ENCODE results near the gene KCTD18.

The KCTD18 gene

DNA sequence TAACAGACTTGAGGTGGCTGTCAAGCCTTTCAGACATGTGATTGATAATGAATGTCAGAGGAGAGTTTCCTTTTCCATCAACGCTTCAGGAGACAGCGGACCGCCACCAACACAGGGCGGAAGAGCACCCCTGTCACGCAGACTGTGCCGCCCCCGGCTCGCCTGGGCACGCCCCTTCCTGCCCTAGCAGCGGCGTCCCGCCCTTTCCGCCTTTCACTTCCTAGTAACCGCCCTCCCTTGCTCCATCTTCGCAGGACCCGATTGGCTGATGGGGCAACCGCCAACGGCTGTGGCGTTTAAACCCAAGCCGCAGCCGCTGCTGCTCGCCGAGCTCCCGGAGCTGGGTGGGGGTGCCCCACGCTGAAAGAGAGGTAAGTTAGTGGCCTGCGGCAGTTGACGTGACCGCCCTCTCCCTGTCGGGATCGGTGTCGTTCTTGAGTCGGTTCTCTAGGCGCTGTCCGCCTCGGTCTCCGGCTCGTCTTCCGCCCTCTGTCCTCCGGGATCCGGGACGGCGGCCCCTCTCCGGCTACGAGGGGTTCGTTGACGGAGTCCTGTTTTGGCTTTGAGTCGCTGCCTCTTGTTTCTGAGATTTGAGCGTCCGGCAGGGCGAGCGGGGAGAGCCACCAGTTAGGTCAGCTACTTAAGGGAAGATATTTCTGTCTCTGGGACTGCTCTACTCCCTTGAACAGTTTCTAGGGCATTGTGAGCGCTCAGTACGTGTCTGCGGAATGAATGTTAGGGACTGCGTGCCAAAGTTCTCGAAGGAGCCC, 16.2 kb upstream of the KCTD18 start, which contains the start of gene SGO2:
SGO2 (plus strand) TSS at position 326 of the 770 bp plus-strand sequence. CDS start 6,769 bp downstream, outside the sequence.
- H3K27ac ChIP-seq: peak within 1 kb of the TSS; percentile 88

DNA sequence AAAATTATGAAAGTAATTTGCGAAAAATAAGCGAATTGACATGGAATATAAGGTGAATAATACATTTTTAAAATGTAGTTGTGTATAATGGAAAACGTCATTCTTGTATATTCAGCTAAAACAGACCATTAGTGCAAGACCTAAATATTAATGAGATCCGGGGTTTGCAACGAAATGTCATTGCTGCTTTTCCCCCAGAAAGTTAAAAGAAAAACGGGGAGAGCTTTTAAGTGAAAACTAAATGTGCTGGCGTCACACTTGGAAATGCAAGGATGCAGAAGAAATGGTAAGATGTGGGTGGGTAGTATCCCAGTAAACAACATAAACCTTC, 15.6 kb upstream of the KCTD18 start:
- no peak for DNase-seq (ENCODE audit: low spot score)
- CTCF ChIA-PET: interaction anchor here (0.6 to 2.4 kb wide), 3 partner anchors 16 to 655 kb away, joined by 4 to 8 read pairs (median 5); partner anchors contain the start of gene KCTD18
- TF ChIP-seq, protein P1, sequence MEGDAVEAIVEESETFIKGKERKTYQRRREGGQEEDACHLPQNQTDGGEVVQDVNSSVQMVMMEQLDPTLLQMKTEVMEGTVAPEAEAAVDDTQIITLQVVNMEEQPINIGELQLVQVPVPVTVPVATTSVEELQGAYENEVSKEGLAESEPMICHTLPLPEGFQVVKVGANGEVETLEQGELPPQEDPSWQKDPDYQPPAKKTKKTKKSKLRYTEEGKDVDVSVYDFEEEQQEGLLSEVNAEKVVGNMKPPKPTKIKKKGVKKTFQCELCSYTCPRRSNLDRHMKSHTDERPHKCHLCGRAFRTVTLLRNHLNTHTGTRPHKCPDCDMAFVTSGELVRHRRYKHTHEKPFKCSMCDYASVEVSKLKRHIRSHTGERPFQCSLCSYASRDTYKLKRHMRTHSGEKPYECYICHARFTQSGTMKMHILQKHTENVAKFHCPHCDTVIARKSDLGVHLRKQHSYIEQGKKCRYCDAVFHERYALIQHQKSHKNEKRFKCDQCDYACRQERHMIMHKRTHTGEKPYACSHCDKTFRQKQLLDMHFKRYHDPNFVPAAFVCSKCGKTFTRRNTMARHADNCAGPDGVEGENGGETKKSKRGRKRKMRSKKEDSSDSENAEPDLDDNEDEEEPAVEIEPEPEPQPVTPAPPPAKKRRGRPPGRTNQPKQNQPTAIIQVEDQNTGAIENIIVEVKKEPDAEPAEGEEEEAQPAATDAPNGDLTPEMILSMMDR (conservative IDR thresholded peaks at IDR 0.05; ENCODE audit: low read depth): no peak
- peak overlapping the region; percentile 88 for H3K27ac ChIP-seq
- POLR2A ChIA-PET (ENCODE audit: low non-redundant PET): no interaction called here

More for the DNA sequence above, 16.2 kb upstream of the KCTD18 start, which contains the start of gene SGO2:
- ChIA-PET POLR2A (ENCODE audit: low non-redundant PET) (no interaction called here), CTCF (interaction anchor here (0.6 to 2.4 kb wide), 3 partner anchors 17 to 655 kb away, joined by 4 to 8 read pairs (median 5); partner anchors contain the start of gene KCTD18)
- TF ChIP-seq, protein P1 (conservative IDR thresholded peaks at IDR 0.05; ENCODE audit: low read depth): no peak
- peak; percentile 95 for DNase-seq (ENCODE audit: low spot score)

DNA sequence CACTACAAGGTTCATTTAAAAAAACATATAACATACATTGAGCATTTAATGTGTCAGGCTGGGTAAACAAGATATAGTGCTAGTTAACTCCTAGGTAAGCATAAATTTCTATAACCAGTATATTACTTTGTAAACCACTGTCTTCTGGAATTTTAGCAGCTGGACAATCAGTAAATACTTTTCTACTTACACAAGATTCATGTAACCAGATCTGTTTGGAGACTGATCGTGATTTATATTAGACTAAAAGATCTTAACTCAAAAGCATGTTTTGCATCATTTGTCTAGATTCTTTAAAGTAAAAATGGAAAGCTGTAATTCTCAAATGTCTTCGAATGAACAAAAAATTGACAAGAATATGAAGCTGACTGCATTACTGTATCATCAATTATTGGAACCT, 15.2 kb upstream of the KCTD18 start:
- POLR2A ChIA-PET (ENCODE audit: low non-redundant PET): no interaction called here
- DNase-seq (ENCODE audit: low spot score): no peak
- TF ChIP-seq, protein P1 (conservative IDR thresholded peaks at IDR 0.05; ENCODE audit: low read depth): no peak
- CTCF ChIA-PET: interaction anchor here (0.6 to 2.4 kb wide), 3 partner anchors 16 to 656 kb away, joined by 4 to 8 read pairs (median 5); partner anchors contain the start of gene KCTD18
- H3K27ac ChIP-seq: no peak overlapping the region

DNA sequence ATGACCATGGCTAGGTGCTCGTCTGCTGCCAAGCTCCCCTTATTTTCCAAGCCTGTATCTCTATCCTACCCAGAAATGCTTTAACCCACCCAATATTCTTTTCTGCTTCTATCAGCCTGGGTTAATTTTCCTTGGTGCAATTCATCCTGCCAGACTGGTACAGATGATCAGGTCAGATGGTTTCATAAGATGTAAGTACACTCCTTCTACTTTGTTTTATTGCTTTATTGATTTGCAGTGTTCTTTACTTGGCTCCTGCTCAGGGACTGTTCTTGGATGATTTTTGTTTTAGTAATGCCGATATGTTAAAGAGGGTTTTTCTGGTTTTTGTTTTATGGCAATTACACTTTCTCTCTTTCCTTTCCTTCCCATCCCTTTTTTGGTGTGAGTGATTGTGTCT, 13.7 kb upstream of the KCTD18 start:
- POLR2A ChIA-PET (ENCODE audit: low non-redundant PET): no interaction called here
- TF ChIP-seq, protein P1 (conservative IDR thresholded peaks at IDR 0.05; ENCODE audit: low read depth): no peak
- CTCF ChIA-PET: interaction anchor here (2.4 kb wide), 1 partner anchor 14 kb away, joined by 8 read pairs; the partner anchor contains the start of gene KCTD18
- H3K27ac ChIP-seq: no peak overlapping the region
- no peak for DNase-seq (ENCODE audit: low spot score)

DNA sequence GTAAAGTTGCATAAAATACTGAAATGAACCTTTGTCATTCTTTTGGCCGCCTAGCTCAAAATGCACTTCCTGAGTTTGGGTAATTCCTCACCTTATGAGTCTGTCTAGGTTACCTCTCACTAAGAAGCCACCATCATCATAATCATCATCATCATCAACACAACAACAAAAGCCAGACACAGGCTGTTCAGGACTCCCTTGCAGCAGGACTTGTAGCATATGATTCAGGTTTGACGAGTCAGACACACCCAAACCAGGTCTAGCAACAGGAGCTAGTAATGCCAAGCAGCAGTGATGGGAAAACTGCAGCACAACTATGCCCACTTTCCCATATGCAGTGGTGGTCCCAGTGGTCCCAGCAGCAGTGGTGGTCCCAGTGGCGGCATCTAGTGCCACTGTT, 13.3 kb upstream of the KCTD18 start:
- POLR2A ChIA-PET (ENCODE audit: low non-redundant PET): no interaction called here

DNA sequence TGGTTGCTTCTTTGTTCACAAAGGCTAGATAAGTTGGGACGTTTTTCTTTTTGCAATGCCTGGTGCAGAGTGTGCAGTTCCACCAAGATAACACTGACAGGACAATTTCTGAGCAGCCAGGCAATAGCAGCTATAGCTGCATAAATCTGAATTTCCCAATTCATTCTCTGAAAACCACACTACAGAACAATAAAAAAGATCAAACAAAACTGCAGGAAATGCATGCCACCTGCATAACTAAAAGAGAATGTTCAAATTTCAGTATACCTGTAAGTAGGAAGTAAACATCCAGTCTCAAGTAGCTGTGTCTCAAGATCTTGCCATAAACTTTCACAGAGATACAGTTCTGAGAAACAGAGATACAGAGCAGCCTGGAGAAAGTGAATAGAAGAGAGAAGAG, 5.3 kb upstream of the KCTD18 start:
- CTCF ChIA-PET: no interaction called here
- no peak overlapping the region for H3K27ac ChIP-seq
- no peak for DNase-seq (ENCODE audit: low spot score)
- POLR2A ChIA-PET (ENCODE audit: low non-redundant PET): no interaction called here
- TF ChIP-seq, protein P1 (conservative IDR thresholded peaks at IDR 0.05; ENCODE audit: low read depth): no peak

More for the DNA sequence above, 13.3 kb upstream of the KCTD18 start:
- no peak for DNase-seq (ENCODE audit: low spot score)
- H3K27ac ChIP-seq: no peak overlapping the region
- CTCF ChIA-PET: interaction anchor here (0.6 to 2.4 kb wide), 3 partner anchors 14 to 614 kb away, joined by 3 to 8 read pairs (median 5); partner anchors contain the start of gene KCTD18
- TF ChIP-seq, protein P1 (conservative IDR thresholded peaks at IDR 0.05; ENCODE audit: low read depth): no peak
